CD4-positive, alpha-beta T cell treated with Interleukin-2 at 100 ng/mL for 4 hours (primary cell): ENCODE results near the gene JPH3.

Experiments
- DNase-seq: peaks from one replicate; pipeline ENCODE4 v3.0.0-alpha.2; 2020; ENCODE audit warnings: low spot score

JPH3 gene

DNA sequence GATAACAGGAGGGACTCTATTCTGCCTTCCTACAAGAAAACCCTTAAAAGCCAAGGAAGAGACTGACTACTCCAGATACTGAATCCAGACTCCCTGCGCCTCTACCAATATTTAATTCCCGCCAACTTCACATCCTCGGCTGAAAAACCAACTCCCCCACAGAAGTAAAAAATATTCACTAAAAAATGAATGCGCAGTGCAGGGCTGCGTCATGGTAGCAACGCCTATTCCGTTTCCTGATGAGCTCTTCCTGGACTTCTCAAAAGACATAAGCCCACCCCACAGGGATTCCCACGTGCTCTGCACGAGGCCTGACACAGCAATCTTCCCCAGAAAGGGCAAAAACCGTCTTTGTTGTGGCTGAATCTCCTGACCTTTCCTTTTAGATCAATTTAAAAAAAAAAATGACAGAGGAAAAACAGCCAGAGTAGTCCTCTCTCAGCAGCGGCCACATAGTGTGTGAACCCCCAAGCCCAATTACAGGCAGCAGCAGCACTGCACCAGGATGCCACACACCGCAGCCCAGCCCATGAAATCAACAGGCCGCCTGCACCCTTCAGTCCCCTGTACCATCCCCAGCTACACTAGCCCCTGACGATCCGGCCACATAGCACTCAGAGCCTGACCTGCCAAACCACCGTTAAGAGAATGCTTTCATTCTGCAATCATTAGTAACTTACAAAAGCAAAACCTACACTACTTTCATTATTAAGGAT is 139.6 kb downstream of the JPH3 start:
- no peak for DNase-seq

DNA sequence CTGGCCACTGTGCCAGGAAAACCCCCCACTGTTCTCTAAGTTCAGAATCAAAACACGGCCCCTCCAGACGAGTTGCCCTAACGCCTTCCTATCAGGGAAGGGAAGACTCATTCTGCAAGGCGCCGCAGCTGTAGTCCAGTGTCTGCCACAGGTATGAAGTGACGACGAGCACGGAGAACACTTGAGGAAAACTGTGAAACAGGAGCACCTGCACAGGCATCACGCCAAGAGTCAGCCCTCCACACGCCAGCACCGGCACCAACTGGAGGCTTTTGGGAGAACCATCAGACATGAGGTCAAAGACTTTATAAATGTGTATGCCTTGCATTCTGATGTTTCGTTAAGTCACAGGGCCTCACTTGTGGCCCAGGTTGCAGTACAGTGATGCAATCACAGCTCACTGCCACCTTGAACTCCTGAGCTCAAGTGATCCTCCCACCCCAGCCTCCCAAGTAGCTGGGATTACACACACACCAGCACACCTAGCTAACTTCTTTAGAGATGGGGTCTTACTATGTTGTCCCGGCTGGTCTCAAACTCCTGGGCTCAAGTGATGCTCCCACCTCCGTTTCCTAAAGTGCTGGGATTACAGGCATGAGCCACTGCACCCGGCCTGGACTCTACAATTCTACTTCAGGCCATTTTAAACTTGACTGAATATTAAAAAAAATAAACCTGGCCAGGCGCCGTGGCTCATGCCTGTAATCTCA is 140.6 kb downstream of the JPH3 start:
- no peak for DNase-seq

DNA sequence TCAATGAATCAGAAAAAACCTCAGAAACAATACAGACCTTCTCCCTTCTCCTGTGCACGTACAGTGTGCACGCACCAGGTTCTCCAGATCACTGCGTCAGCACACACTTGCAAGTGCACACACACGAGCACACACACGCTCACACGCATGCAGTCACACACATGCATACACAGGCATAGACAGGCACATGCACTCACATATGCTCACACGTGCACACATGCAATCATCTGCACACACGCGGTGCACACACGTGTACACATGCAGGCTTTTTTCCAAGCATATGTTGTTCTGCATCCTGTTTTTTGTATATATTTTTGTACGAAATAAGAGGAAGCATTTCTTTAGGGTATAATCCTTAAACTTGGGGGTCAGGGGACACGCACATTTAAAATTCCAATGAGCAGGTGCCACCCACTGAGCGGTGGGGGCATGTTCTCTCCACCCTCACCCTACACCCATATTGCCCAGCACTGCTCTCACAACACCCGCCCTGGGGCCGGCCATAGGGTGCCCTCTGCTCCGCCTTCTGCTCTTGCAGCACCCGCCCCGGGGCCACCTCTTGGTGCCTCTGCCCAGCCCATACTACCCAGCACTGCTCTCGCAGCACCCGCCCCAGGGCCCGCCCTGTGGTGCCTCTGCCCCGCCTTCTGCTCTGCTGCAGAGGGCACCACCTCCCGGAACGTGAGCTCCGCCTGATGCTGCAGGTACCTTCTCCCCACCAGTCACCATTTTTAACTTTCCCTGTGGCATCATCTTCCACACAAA is 142.6 kb downstream of the JPH3 start:
- DNase-seq: no peak

DNA sequence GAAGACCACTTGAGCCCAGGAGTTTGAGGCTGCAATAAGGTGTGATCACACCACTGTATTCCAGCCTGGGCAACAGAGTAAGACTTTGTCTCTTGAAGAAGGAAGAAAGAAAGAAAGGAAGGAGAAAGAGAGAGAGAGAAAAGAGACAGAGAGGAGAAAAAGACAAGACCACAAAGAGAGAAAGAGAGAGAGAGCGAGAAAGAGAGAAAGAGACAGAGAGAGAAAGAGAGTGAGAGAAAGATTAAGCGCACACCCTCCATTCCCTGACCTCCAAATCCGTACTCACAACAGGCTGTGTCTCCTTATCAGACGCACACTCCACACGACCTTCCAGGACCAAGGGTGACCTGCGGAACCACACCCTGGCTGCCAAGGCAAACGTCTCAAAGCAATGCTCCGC is 143.9 kb downstream of the JPH3 start:
- no peak for DNase-seq
